ENCODE data around the gene CNOT2. TPM values are rescaled to one million over a fixed set of nuclear protein-coding genes. Genes with fewer than 3 reads are reported as not detected.
A peak's percentile ranks its signal among the peaks of the same experiment; 100 is the strongest.

The CNOT2 gene
- total RNA-seq, 2 donors from 2014 or later: 96.2 to 96.5 TPM

- no peak for TF ChIP-seq CTCF (conservative IDR thresholded peaks at IDR 0.05)
- H3K27ac Mint-ChIP-seq: peak overlapping the region; percentile 4
- no peaks in the 10 kb centered on the region for H3K4me1 ChIP-seq (ENCODE audit: control insufficient read depth, insufficient read depth, low read length)
These were observed 8.0 kb downstream of the CNOT2 start for GRCh38 chr12:70251226-70251625.

DNA sequence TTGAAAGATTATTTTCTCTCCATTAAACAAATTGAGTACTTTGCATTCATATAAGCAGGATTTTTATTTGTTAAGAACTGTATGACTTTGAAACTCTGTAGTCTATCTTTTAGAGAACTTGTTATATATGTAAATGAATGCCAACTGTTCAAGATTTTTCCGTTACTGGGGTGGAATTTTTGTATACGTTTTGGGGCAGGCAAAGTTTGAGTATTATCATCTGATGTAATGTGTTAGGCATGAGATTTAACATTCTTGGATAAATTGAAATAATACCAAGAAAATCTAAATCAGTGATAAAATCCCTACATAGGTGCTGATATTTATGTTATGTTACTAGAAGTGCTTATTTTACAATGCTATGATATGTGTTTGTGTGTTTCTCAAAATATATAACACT is 8.4 kb downstream of the CNOT2 start:
- H3K27ac Mint-ChIP-seq: no peak overlapping the region
- no peaks in the 10 kb centered on the region for H3K27me3 Mint-ChIP-seq (ENCODE audit: insufficient read depth)
- Histone ChIP-seq H3K27me3 (ENCODE audit: control insufficient read depth, insufficient read depth, low read length, poor library complexity, severe bottlenecking) (no peaks in the 10 kb centered on the region), H3K27ac (ENCODE audit: low read depth, low read length) (no peak overlapping the region), H3K36me3 (ENCODE audit: control insufficient read depth, insufficient read depth, low read length) (peaks cover 9% of the 10 kb centered on the region), H3K9me3 (ENCODE audit: control insufficient read depth, low read length) (no peaks in the 10 kb centered on the region), H3K4me1 (ENCODE audit: control insufficient read depth, insufficient read depth, low read length) (no peaks in the 10 kb centered on the region), H3K4me3 (ENCODE audit: low read length) (no peak overlapping the region), H3K9ac (ENCODE audit: extremely low read depth, low read length, poor library complexity, severe bottlenecking) (no peak overlapping the region)
- no peak for TF ChIP-seq CTCF (conservative IDR thresholded peaks at IDR 0.05)
- H3K9me3 Mint-ChIP-seq: no peaks in the 10 kb centered on the region
- H3K4me1 Mint-ChIP-seq: peaks cover 41% of the 10 kb centered on the region
- peaks cover 7% of the 10 kb centered on the region for H3K36me3 Mint-ChIP-seq (ENCODE audit: low read depth)
- no peak overlapping the region for H3K4me3 Mint-ChIP-seq
- no peak for DNase-seq
- 84% methylated on average over 2 of the region's 2 CpGs; no CpG with 5 or more reads in 1 of the 2 experiments for WGBS, 2 experiments (ENCODE audit: insufficient coverage in 1 of 2, insufficient read length in 1 of 2)

More at GRCh38 chr12:70251226-70251625, 8.0 kb downstream of the CNOT2 start:
- no peaks in the 10 kb centered on the region for H3K9me3 Mint-ChIP-seq
- H3K36me3 Mint-ChIP-seq (ENCODE audit: low read depth): peaks cover 6% of the 10 kb centered on the region
- no peaks in the 10 kb centered on the region for H3K27me3 Mint-ChIP-seq (ENCODE audit: insufficient read depth)
- Histone ChIP-seq H3K4me3 (ENCODE audit: low read length) (no peak overlapping the region), H3K36me3 (ENCODE audit: control insufficient read depth, insufficient read depth, low read length) (peaks cover 4% of the 10 kb centered on the region), H3K9ac (ENCODE audit: extremely low read depth, low read length, poor library complexity, severe bottlenecking) (no peak overlapping the region), H3K27me3 (ENCODE audit: control insufficient read depth, insufficient read depth, low read length, poor library complexity, severe bottlenecking) (no peaks in the 10 kb centered on the region), H3K27ac (ENCODE audit: low read depth, low read length) (no peak overlapping the region), H3K9me3 (ENCODE audit: control insufficient read depth, low read length) (no peaks in the 10 kb centered on the region)
- peaks cover 45% of the 10 kb centered on the region for H3K4me1 Mint-ChIP-seq
- no peak for DNase-seq
- 50% methylated on average over 1 of the region's 2 CpGs; no CpG with 5 or more reads in 1 of the 2 experiments for WGBS, 2 experiments (ENCODE audit: insufficient coverage in 1 of 2, insufficient read length in 1 of 2)
- H3K4me3 Mint-ChIP-seq: no peak overlapping the region

DNA sequence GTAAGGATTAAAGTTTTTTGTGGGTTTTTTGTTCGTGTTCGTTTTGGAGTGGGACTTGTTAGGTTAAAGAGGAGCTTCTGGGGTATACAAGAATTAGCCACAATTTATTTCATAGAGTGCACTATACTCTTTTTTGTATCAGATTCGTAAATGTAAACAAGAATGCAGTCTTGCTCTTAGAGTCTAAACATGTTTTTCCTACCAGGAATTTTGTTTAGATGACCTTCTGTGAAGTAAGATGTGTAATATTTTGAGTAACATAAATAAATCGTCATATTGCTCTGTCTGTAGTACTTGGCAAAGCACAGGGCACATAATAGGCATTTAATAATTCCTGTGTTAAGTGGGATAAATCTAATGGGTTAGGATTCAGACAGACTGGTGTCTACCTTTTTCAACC is 9.6 kb downstream of the CNOT2 start:
- H3K4me3 ChIP-seq (ENCODE audit: low read length): no peak overlapping the region
- peaks cover 9% of the 10 kb centered on the region for H3K36me3 ChIP-seq (ENCODE audit: control insufficient read depth, insufficient read depth, low read length)
- DNase-seq: no peak
- 97 to 100% methylated on average over 2 of the region's 4 CpGs for WGBS, 2 experiments (ENCODE audit: insufficient coverage in 1 of 2, insufficient read length in 1 of 2)
- peaks cover 6% of the 10 kb centered on the region for H3K36me3 Mint-ChIP-seq (ENCODE audit: low read depth)
- H3K27me3 ChIP-seq (ENCODE audit: control insufficient read depth, insufficient read depth, low read length, poor library complexity, severe bottlenecking): no peaks in the 10 kb centered on the region
- H3K4me1 ChIP-seq (ENCODE audit: control insufficient read depth, insufficient read depth, low read length): no peaks in the 10 kb centered on the region
- H3K27me3 Mint-ChIP-seq (ENCODE audit: insufficient read depth): no peaks in the 10 kb centered on the region
- no peaks in the 10 kb centered on the region for H3K9me3 ChIP-seq (ENCODE audit: control insufficient read depth, low read length)
- H3K9ac ChIP-seq (ENCODE audit: extremely low read depth, low read length, poor library complexity, severe bottlenecking): no peak overlapping the region
- no peak overlapping the region for H3K27ac Mint-ChIP-seq
- H3K4me1 Mint-ChIP-seq: peaks cover 36% of the 10 kb centered on the region
- no peak overlapping the region for H3K4me3 Mint-ChIP-seq
- TF ChIP-seq CTCF (conservative IDR thresholded peaks at IDR 0.05): no peak
- H3K27ac ChIP-seq (ENCODE audit: low read depth, low read length): no peak overlapping the region
- H3K9me3 Mint-ChIP-seq: no peaks in the 10 kb centered on the region

All from endodermal cell (in vitro differentiated cells).